ENCODE data around the gene SFMBT1. TPM values are rescaled to one million over a fixed set of nuclear protein-coding genes. Genes with fewer than 3 reads are reported as not detected.

SFMBT1 gene
- total RNA-seq, 4 donors from 2014 or later: 17.2 to 35.3 (median 31.1) TPM

GRCh38 chr3:52879090-52879489 lies 166.8 kb downstream of the SFMBT1 start:
- Histone ChIP-seq H3K4me3 (replicated peaks in 1 of 3) (no peak overlapping the region), H3K36me3 (no peaks in the 10 kb centered on the region), H3K27ac (no peak overlapping the region), H3K4me1 (peaks cover 7 to 9% of the 10 kb centered on the region in 2 donors), H3K27me3 (no peaks in the 10 kb centered on the region), H3K9me3 (no peaks in the 10 kb centered on the region)
- intact Hi-C loops (cut with DNase I): no loop called here
- 68 to 86% methylated on average over 2 to 4 of the region's 4 CpGs for WGBS, 2 donors
- no peak for DNase-seq
- TF ChIP-seq POLR2A (IDR thresholded peaks at IDR 0.05) (no peak), CTCF (IDR thresholded peaks at IDR 0.05) (no peak)

GRCh38 chr3:52877085-52877484 lies 168.8 kb downstream of the SFMBT1 start:
- Histone ChIP-seq H3K36me3 (no peaks in the 10 kb centered on the region), H3K9me3 (no peaks in the 10 kb centered on the region), H3K27ac (no peak overlapping the region), H3K27me3 (no peaks in the 10 kb centered on the region), H3K4me1 (peaks cover 0 to 7% of the 10 kb centered on the region in 2 donors), H3K4me3 (replicated peaks in 1 of 3) (no peak overlapping the region)
- intact Hi-C loops (cut with DNase I): no loop called here
- 94 to 98% methylated on average over 3 of the region's 3 CpGs for WGBS, 2 donors
- TF ChIP-seq CTCF (IDR thresholded peaks at IDR 0.05) (no peak), POLR2A (IDR thresholded peaks at IDR 0.05) (no peak)
- DNase-seq: no peak

- 81 to 90% methylated on average over 9 of the region's 9 CpGs for WGBS, 2 donors
Measured at GRCh38 chr3:52874864-52875587, 170.8 kb downstream of the SFMBT1 start.

GRCh38 chr3:52874160-52874701 lies 171.6 kb downstream of the SFMBT1 start:
- intact Hi-C loops (cut with DNase I): no loop called here
- no peak overlapping the region for H3K27ac ChIP-seq
- WGBS, 2 donors: 84 to 95% methylated on average over 5 of the region's 5 CpGs
- H3K9me3 ChIP-seq: no peaks in the 10 kb centered on the region
- H3K36me3 ChIP-seq: no peaks in the 10 kb centered on the region
- no peak for DNase-seq
- TF ChIP-seq CTCF (IDR thresholded peaks at IDR 0.05): no peak
- no peak for TF ChIP-seq POLR2A (IDR thresholded peaks at IDR 0.05)
- H3K4me1 ChIP-seq: peaks cover 0 to 4% of the 10 kb centered on the region in 2 donors
- H3K4me3 ChIP-seq (replicated peaks in 1 of 3): no peak overlapping the region
- no peaks in the 10 kb centered on the region for H3K27me3 ChIP-seq

More at GRCh38 chr3:52874864-52875587, 170.8 kb downstream of the SFMBT1 start:
- intact Hi-C loops (cut with DNase I): no loop called here
- no peak for DNase-seq
- Histone ChIP-seq H3K4me1 (peaks cover 0 to 4% of the 10 kb centered on the region in 2 donors), H3K36me3 (no peaks in the 10 kb centered on the region), H3K9me3 (no peaks in the 10 kb centered on the region), H3K27me3 (no peaks in the 10 kb centered on the region), H3K4me3 (replicated peaks in 1 of 3) (no peak overlapping the region), H3K27ac (no peak overlapping the region)
- no peak for TF ChIP-seq POLR2A (IDR thresholded peaks at IDR 0.05)
- no peak for TF ChIP-seq CTCF (IDR thresholded peaks at IDR 0.05)

- Histone ChIP-seq H3K4me3 (replicated peaks in 1 of 3) (no peak overlapping the region), H3K27me3 (no peaks in the 10 kb centered on the region), H3K4me1 (peaks cover 0 to 4% of the 10 kb centered on the region in 2 donors), H3K9me3 (no peaks in the 10 kb centered on the region), H3K36me3 (no peaks in the 10 kb centered on the region), H3K27ac (no peak overlapping the region)
- no peak for TF ChIP-seq POLR2A (IDR thresholded peaks at IDR 0.05)
- no peak for TF ChIP-seq CTCF (IDR thresholded peaks at IDR 0.05)
- WGBS, 2 donors: 80 to 87% methylated on average over 8 of the region's 8 CpGs
- DNase-seq: no peak
- intact Hi-C loops (cut with DNase I): no loop called here
Measured at GRCh38 chr3:52873433-52874159, 172.3 kb downstream of the SFMBT1 start.
